Ramos (cell line): ENCODE measurements around the gene PCBP2.
"Not testable (repeated sequence)": the region's sequence is repeated elsewhere in the genome, so short reads cannot be mapped to it uniquely, and the experiment has no call there.

Source experiments
- in situ Hi-C: fragments of 300-500 bp; cut with MboI; formaldehyde crosslinking; loops from one replicate; pipeline ENCODE4 v1.14.3; 2022; ENCODE audit warnings: low sequenced_read_pairs; ENCODE audit not compliant: unreplicated experiment

Gene PCBP2

GRCh38 chr12:53451661-53452158 is at the start of gene PCBP2:
TSS of gene PCBP2 (plus strand) at chr12:53452102. CDS start at chr12:53454801, 2,699 bp downstream.
- in situ Hi-C loops: no loop called here

- in situ Hi-C loops: not testable (repeated sequence)
Measured at GRCh38 chr12:53402351-53402750, 49.6 kb upstream of the PCBP2 start.

GRCh38 chr12:53402871-53403270 is 49.0 kb upstream of the PCBP2 start:
- in situ Hi-C loops: no loop called here

GRCh38 chr12:53410951-53411350 is 41.0 kb upstream of the PCBP2 start:
- in situ Hi-C loops: no loop called here

GRCh38 chr12:53413485-53414204 is 38.3 kb upstream of the PCBP2 start:
- in situ Hi-C loops: no loop called here

- in situ Hi-C loops: loop anchor here (5.0 kb wide), 1 partner anchor 68 kb away; no protein-coding TSS in a partner anchor
Measured at GRCh38 chr12:53414756-53415417, 37.0 kb upstream of the PCBP2 start.

- in situ Hi-C loops: loop anchor here (5.0 kb wide), 1 partner anchor 69 kb away; no protein-coding TSS in a partner anchor
Measured at GRCh38 chr12:53415752-53416389, 36.0 kb upstream of the PCBP2 start.

- in situ Hi-C loops: loop anchor here (5.0 kb wide), 1 partner anchor 70 kb away; no protein-coding TSS in a partner anchor
Measured at GRCh38 chr12:53417291-53417816, 34.5 kb upstream of the PCBP2 start.

GRCh38 chr12:53418221-53418620 is 33.7 kb upstream of the PCBP2 start:
- in situ Hi-C loops: loop anchor here (5.0 kb wide), 1 partner anchor 71 kb away; no protein-coding TSS in a partner anchor

- in situ Hi-C loops: loop anchor here (5.0 kb wide), 1 partner anchor 72 kb away; no protein-coding TSS in a partner anchor
Measured at GRCh38 chr12:53419756-53420155, 32.1 kb upstream of the PCBP2 start.

- in situ Hi-C loops: not testable (repeated sequence)
Measured at GRCh38 chr12:53422247-53422646, 29.7 kb upstream of the PCBP2 start.

- in situ Hi-C loops: no loop called here
Measured at GRCh38 chr12:53423597-53423996, 28.3 kb upstream of the PCBP2 start, which contains the start of gene AMHR2. TSS of gene AMHR2 (plus strand) at chr12:53423855. CDS start at chr12:53423935, 80 bp downstream.

- in situ Hi-C loops: no loop called here
Measured at GRCh38 chr12:53424626-53425514, 27.0 kb upstream of the PCBP2 start.

GRCh38 chr12:53425515-53426150 is 26.3 kb upstream of the PCBP2 start:
- in situ Hi-C loops: no loop called here

- in situ Hi-C loops: no loop called here
Measured at GRCh38 chr12:53427905-53428594, 23.9 kb upstream of the PCBP2 start.

GRCh38 chr12:53428741-53429140 is 23.2 kb upstream of the PCBP2 start:
- in situ Hi-C loops: no loop called here

GRCh38 chr12:53430116-53430515 is 21.8 kb upstream of the PCBP2 start:
- in situ Hi-C loops: no loop called here

- in situ Hi-C loops: no loop called here
Measured at GRCh38 chr12:53431187-53431586, 20.7 kb upstream of the PCBP2 start.
